BLaER1 (cell line): ENCODE results near the gene ABO.
"Not testable (repeated sequence)": the region's sequence is repeated elsewhere in the genome, so short reads cannot be mapped to it uniquely, and the experiment has no call there.

Source experiments
- H3K27ac ChIP-seq: shearing (Covaris generic); formaldehyde crosslinking; 2 replicates; pipeline ENCODE4 v1.8.1; 2022
- H3K27me3 ChIP-seq: shearing (Covaris generic); formaldehyde crosslinking; 2 replicates; pipeline ENCODE4 v1.8.1; 2022
- H3K36me3 ChIP-seq: shearing (Covaris generic); formaldehyde crosslinking; 2 replicates; pipeline ENCODE4 v1.8.1; 2022
- H3K4me1 ChIP-seq: shearing (Covaris generic); formaldehyde crosslinking; 2 replicates; pipeline ENCODE4 v1.8.1; 2022
- H3K4me2 ChIP-seq: shearing (Covaris generic); formaldehyde crosslinking; 2 replicates; pipeline ENCODE4 v1.8.1; 2022
- H3K4me3 ChIP-seq: shearing (Covaris generic); formaldehyde crosslinking; 2 replicates; pipeline ENCODE4 v1.8.1; 2022
- H3K9ac ChIP-seq: shearing (Covaris generic); formaldehyde crosslinking; 2 replicates; pipeline ENCODE4 v1.8.1; 2022
- H3K9me3 ChIP-seq: shearing (Covaris generic); formaldehyde crosslinking; 2 replicates; pipeline ENCODE4 v1.8.1; 2022
- H4K20me1 ChIP-seq: shearing (Covaris generic); formaldehyde crosslinking; 2 replicates; pipeline ENCODE4 v1.8.1; 2022
- Cebpa-rat ChIP-seq: shearing (Covaris generic); IDR thresholded peaks from 2 replicates; pipeline ENCODE4 v1.8.1; 2022

Gene ABO

GRCh38 chr9:133277467-133277866 is 2.5 kb upstream of the ABO start:
- H3K4me2 ChIP-seq = no peak overlapping the region
- no peak overlapping the region for H3K9ac ChIP-seq
- no peaks in the 10 kb centered on the region for H4K20me1 ChIP-seq
- peaks cover 43% of the 10 kb centered on the region for H3K27me3 ChIP-seq
- H3K9me3 ChIP-seq = peaks cover 59% of the 10 kb centered on the region
- no peaks in the 10 kb centered on the region for H3K36me3 ChIP-seq
- H3K27ac ChIP-seq = no peak overlapping the region
- no peak for TF ChIP-seq Cebpa-rat
- peaks cover 6% of the 10 kb centered on the region; the same call in 1 of the 2 replicates for H3K4me1 ChIP-seq
- no peak overlapping the region for H3K4me3 ChIP-seq

GRCh38 chr9:133276923-133277322 is 1.9 kb upstream of the ABO start:
- Histone ChIP-seq H3K27me3 (peaks cover 46% of the 10 kb centered on the region), H4K20me1 (no peaks in the 10 kb centered on the region), H3K9me3 (peaks cover 59% of the 10 kb centered on the region), H3K4me1 (peaks cover 6% of the 10 kb centered on the region; the same call in 1 of the 2 replicates), H3K4me2 (no peak overlapping the region), H3K4me3 (no peak overlapping the region), H3K27ac (no peak overlapping the region), H3K36me3 (no peaks in the 10 kb centered on the region), H3K9ac (no peak overlapping the region)
- no peak for TF ChIP-seq Cebpa-rat

GRCh38 chr9:133276001-133276884 is 1.2 kb upstream of the ABO start:
- Histone ChIP-seq H3K9me3 (peaks cover 59% of the 10 kb centered on the region), H3K4me2 (no peak overlapping the region), H3K9ac (no peak overlapping the region), H4K20me1 (no peaks in the 10 kb centered on the region), H3K36me3 (no peaks in the 10 kb centered on the region), H3K4me1 (peaks cover 6% of the 10 kb centered on the region; the same call in 1 of the 2 replicates), H3K4me3 (peak overlapping the region; percentile 42; the same call in 1 of the 2 replicates), H3K27me3 (peaks cover 48% of the 10 kb centered on the region), H3K27ac (no peak overlapping the region)
- TF ChIP-seq Cebpa-rat = no peak

GRCh38 chr9:133274236-133275104 is 531 bp downstream of the ABO start:
- no peaks in the 10 kb centered on the region for H4K20me1 ChIP-seq
- no peak for TF ChIP-seq Cebpa-rat
- peaks cover 48% of the 10 kb centered on the region for H3K27me3 ChIP-seq
- peak overlapping the region; percentile 42; the same call in 1 of the 2 replicates for H3K4me3 ChIP-seq
- H3K4me1 ChIP-seq = peaks cover 6% of the 10 kb centered on the region; the same call in 1 of the 2 replicates
- peaks cover 51% of the 10 kb centered on the region for H3K9me3 ChIP-seq
- H3K27ac ChIP-seq = no peak overlapping the region
- H3K4me2 ChIP-seq = no peak overlapping the region
- H3K9ac ChIP-seq = no peak overlapping the region
- H3K36me3 ChIP-seq = no peaks in the 10 kb centered on the region

- Histone ChIP-seq H3K9ac (no peak overlapping the region), H4K20me1 (no peaks in the 10 kb centered on the region), H3K27ac (no peak overlapping the region), H3K4me1 (peaks cover 6% of the 10 kb centered on the region; the same call in 1 of the 2 replicates), H3K4me3 (no peak overlapping the region), H3K27me3 (peaks cover 48% of the 10 kb centered on the region), H3K9me3 (peaks cover 50% of the 10 kb centered on the region), H3K36me3 (no peaks in the 10 kb centered on the region), H3K4me2 (no peak overlapping the region)
- no peak for TF ChIP-seq Cebpa-rat
Observed at GRCh38 chr9:133273819-133274218, 1.2 kb downstream of the ABO start.

GRCh38 chr9:133273098-133273497 is 1.9 kb downstream of the ABO start:
- Histone ChIP-seq H3K4me2 (peak overlapping the region; percentile 31), H3K4me1 (peaks cover 6% of the 10 kb centered on the region; the same call in 1 of the 2 replicates), H3K36me3 (no peaks in the 10 kb centered on the region), H3K27ac (no peak overlapping the region), H4K20me1 (no peaks in the 10 kb centered on the region), H3K9ac (no peak overlapping the region), H3K9me3 (peaks cover 42% of the 10 kb centered on the region), H3K27me3 (peaks cover 48% of the 10 kb centered on the region), H3K4me3 (no peak overlapping the region)
- no peak for TF ChIP-seq Cebpa-rat

- no peak overlapping the region for H3K4me2 ChIP-seq
- no peak overlapping the region for H3K4me3 ChIP-seq
- H3K36me3 ChIP-seq = no peaks in the 10 kb centered on the region
- H3K27me3 ChIP-seq = peaks cover 24% of the 10 kb centered on the region
- H3K27ac ChIP-seq = no peak overlapping the region
- H3K9me3 ChIP-seq = peaks cover 10% of the 10 kb centered on the region
- TF ChIP-seq Cebpa-rat = no peak
- no peaks in the 10 kb centered on the region for H4K20me1 ChIP-seq
- no peak overlapping the region for H3K9ac ChIP-seq
- peaks cover 6% of the 10 kb centered on the region; the same call in 1 of the 2 replicates for H3K4me1 ChIP-seq
Observed at GRCh38 chr9:133269537-133270362, 5.3 kb downstream of the ABO start.

GRCh38 chr9:133269136-133269535 is 5.9 kb downstream of the ABO start:
- H3K27me3 ChIP-seq = peaks cover 18% of the 10 kb centered on the region
- H3K9me3 ChIP-seq = not testable (repeated sequence)

More at GRCh38 chr9:133269136-133269535, 5.9 kb downstream of the ABO start:
- H3K4me2 ChIP-seq, H3K4me3 ChIP-seq, H4K20me1 ChIP-seq, H3K27ac ChIP-seq, H3K36me3 ChIP-seq, H3K9ac ChIP-seq, H3K4me1 ChIP-seq: not testable (repeated sequence)
